Left lung (tissue), 10 donors: ENCODE results near the gene STK17B. TPM values are rescaled to one million over a fixed set of nuclear protein-coding genes. Genes with fewer than 3 reads are reported as not detected.

Experiments used
- ATAC-seq: fragments of 200-7000 bp; cut with Tn5 transposase; one replicate; pipeline ENCODE4 v1.9.1; 2020; ENCODE audit warnings: moderate library complexity
- DNase-seq, 4 donors: peaks; one replicate each; pipeline ENCODE4 v3.0.0-alpha.2; 2013 to 2020
- H3K27ac ChIP-seq, 2 donors: fragments of 200-600 bp; sonication (generic) in 1 of 2; one replicate each; pipeline versions ENCODE4 v1.5.0 to v1.8.0; 2020 to 2021
- H3K27me3 ChIP-seq, 2 donors: fragments of 200-600 bp; sonication (generic) in 1 of 2; one replicate each; pipeline versions ENCODE4 v1.5.0 to v1.8.0; 2020 to 2021
- H3K36me3 ChIP-seq, 2 donors: fragments of 200-600 bp; sonication (generic) in 1 of 2; one replicate each; pipeline versions ENCODE4 v1.5.0 to v1.8.0; 2020 to 2021
- H3K4me1 ChIP-seq, 2 donors: fragments of 200-600 bp; one replicate each; pipeline ENCODE4 v1.8.0; 2021
- H3K4me3 ChIP-seq, 2 donors: fragments of 200-600 bp; sonication (generic) in 1 of 2; one replicate each; pipeline versions ENCODE4 v1.5.0 to v1.8.0; 2020 to 2021; ENCODE audit warnings: mild to moderate bottlenecking in 1 of 2
- H3K9me3 ChIP-seq, 2 donors: fragments of 200-600 bp; sonication (generic) in 1 of 2; one replicate each; pipeline versions ENCODE4 v1.5.0 to v1.8.0; 2020 to 2021
- intact Hi-C, 2 donors: fragments of 100-400 bp; cut with DNase I; formaldehyde crosslinking; loops; one replicate each; pipeline versions ENCODE4 v1.11.2 to v1.14.2; 2022
- polyA plus RNA-seq, 6 donors: library from polyadenylated mRNA; unstranded; fragments of 120-200 nt; gene quantifications; one replicate each; pipeline ENCODE4 v1.2.1, GENCODE V29; 2013; ENCODE audit not compliant: insufficient read length in 6 of 6
- total RNA-seq, 2 donors: library from RNA; stranded (reverse); fragmentation: NEBNext Ultra II Directional; extraction: Animal tissue kit (Norgen Biotek cat#: 25700); gene quantifications; one replicate each; pipeline ENCODE4 v1.2.1, GENCODE V29; 2021
- TF ChIP-seq, protein P1 (sequence below), 2 donors: fragments of 200-600 bp; sonication (generic) in 1 of 2; IDR thresholded peaks; one replicate each; pipeline versions ENCODE4 v1.5.0 to v1.8.0; 2021; ENCODE audit warnings: antibody characterized with exemption in 2 of 2
- donor health status: DM: no; HTN: yes; CAD: no.
- donor health status: DM: no; HTN: no; CAD: no.

Gene STK17B
- total and polyA plus RNA-seq, 8 donors, result 12.1 to 59.2 (median 15.4) TPM

DNA sequence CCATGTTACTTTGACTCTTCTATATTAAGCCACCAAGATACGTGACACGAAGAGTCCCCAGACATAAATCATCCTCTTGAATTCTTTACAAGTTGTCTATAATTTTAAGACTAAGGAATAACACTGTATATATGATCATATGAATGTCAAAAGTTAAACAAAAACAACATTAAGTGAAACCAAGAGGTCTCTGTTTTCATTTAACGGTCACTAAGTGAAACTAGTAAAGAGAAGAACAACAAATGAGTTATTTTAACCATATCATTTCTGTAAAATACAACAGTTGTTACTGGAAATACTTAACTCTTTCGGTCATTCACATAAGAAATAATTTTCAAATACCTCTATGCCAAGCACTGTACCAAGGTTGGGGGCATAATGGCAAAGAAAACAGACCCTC is 45.7 kb upstream of the STK17B start:
- TF ChIP-seq, protein P1, sequence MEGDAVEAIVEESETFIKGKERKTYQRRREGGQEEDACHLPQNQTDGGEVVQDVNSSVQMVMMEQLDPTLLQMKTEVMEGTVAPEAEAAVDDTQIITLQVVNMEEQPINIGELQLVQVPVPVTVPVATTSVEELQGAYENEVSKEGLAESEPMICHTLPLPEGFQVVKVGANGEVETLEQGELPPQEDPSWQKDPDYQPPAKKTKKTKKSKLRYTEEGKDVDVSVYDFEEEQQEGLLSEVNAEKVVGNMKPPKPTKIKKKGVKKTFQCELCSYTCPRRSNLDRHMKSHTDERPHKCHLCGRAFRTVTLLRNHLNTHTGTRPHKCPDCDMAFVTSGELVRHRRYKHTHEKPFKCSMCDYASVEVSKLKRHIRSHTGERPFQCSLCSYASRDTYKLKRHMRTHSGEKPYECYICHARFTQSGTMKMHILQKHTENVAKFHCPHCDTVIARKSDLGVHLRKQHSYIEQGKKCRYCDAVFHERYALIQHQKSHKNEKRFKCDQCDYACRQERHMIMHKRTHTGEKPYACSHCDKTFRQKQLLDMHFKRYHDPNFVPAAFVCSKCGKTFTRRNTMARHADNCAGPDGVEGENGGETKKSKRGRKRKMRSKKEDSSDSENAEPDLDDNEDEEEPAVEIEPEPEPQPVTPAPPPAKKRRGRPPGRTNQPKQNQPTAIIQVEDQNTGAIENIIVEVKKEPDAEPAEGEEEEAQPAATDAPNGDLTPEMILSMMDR (IDR thresholded peaks at IDR 0.05), result no peak
- DNase-seq, result no peak
- Histone ChIP-seq H3K9me3 (no peaks in the 10 kb centered on the region), H3K4me3 (no peak overlapping the region), H3K36me3 (peaks cover 0 to 10% of the 10 kb centered on the region in 2 donors), H3K27ac (no peak overlapping the region), H3K4me1 (peaks cover 0 to 7% of the 10 kb centered on the region in 2 donors), H3K27me3 (no peaks in the 10 kb centered on the region)
- no peak for ATAC-seq
- intact Hi-C loops, result no loop called here

DNA sequence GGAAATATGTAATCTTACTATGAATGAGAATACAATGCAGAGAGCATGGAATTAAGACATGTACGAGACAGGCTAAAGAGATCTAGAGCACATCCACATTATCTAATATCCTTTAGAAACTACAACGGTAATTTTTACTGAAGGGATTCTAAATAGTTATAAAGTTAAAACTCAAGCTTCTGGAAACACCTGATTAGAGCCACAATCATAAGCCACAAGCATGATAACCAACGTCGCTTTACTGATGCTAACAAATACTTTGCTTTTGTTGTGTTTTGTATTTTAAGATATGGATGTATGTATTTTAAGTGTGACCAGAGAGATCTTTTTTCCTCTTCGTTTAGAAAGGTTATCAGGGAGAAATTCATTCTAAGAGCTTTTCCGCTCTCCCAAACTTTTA is 44.0 kb upstream of the STK17B start:
- peaks cover 0 to 10% of the 10 kb centered on the region in 2 donors for H3K36me3 ChIP-seq
- peaks cover 0 to 20% of the 10 kb centered on the region in 2 donors for H3K4me1 ChIP-seq
- TF ChIP-seq, protein P1 (IDR thresholded peaks at IDR 0.05), result no peak
- ATAC-seq (no peak), DNase-seq (no peak)
- H3K4me3 ChIP-seq, result no peak overlapping the region
- H3K27ac ChIP-seq, result no peak overlapping the region
- intact Hi-C loops, result no loop called here
- no peaks in the 10 kb centered on the region for H3K27me3 ChIP-seq
- no peaks in the 10 kb centered on the region for H3K9me3 ChIP-seq

DNA sequence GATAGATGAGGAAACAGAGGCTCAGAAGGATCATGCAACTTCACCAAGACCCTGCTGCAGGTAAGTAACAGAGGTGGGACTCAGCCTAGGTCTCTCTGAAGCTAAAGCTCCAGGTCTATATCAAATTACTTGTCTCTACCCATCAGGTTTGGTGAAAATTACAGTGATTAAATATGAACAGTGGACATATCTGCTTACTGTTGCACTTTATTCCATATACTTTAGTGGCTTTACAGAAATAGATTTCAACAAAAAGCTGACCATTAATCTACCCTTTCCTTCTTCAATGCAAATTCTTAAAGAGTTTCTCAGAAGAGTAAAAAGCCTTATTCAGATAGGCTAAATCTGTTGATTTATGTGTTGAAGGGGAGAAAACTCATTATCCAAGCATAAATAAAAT is 42.8 kb upstream of the STK17B start:
- intact Hi-C loops, result no loop called here
- H3K9me3 ChIP-seq, result no peaks in the 10 kb centered on the region
- TF ChIP-seq, protein P1 (IDR thresholded peaks at IDR 0.05), result no peak
- DNase-seq (no peak), ATAC-seq (no peak)
- H3K27ac ChIP-seq, result peak overlapping the region in 1 of 2 donors; percentile 75
- H3K4me3 ChIP-seq, result no peak overlapping the region
- peaks cover 0 to 10% of the 10 kb centered on the region in 2 donors for H3K36me3 ChIP-seq
- H3K4me1 ChIP-seq, result peaks cover 3 to 20% of the 10 kb centered on the region in 2 donors
- no peaks in the 10 kb centered on the region for H3K27me3 ChIP-seq

DNA sequence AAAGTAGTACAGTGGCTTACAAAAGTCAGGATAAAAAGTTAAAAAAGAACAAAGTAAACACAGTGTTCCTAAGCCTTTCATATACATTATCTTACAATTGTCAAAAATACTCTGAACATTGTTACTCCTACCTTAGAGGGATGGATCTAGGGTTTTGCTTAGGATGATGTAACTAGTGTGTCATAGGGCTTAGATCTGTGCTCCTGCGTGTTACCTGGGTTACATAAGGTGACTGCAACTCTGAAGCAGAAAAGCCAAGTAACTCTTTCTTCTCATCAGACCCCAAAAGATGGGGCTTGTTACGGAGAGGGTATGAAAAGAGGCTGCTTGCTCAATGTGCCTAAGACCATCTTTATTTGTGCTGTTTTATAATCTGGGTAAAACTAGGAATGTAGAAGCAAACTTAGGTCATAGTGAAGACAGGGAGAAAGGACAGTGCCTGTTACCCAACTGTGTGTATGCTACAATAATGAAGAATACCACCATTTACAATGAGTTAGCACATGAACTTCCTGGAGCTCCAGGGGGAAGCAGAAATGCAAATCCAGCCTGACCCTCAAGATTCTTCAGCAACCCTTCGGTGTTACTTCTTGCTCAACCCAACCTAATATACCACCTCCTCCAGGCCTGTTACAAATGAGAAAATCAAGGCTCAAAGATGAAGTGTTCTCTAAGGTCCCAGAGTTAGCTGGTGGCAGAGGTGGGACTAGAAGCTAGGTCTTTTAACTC is 42.0 kb upstream of the STK17B start:
- intact Hi-C loops, result no loop called here
- Histone ChIP-seq H3K4me3 (no peak overlapping the region), H3K27me3 (no peaks in the 10 kb centered on the region), H3K36me3 (peaks cover 0 to 10% of the 10 kb centered on the region in 2 donors), H3K27ac (peak overlapping the region in 1 of 2 donors; percentile 75), H3K4me1 (peaks cover 10 to 27% of the 10 kb centered on the region in 2 donors), H3K9me3 (no peaks in the 10 kb centered on the region)
- ATAC-seq, result no peak
- TF ChIP-seq, protein P1 (IDR thresholded peaks at IDR 0.05), result no peak
- DNase-seq, result no peak

DNA sequence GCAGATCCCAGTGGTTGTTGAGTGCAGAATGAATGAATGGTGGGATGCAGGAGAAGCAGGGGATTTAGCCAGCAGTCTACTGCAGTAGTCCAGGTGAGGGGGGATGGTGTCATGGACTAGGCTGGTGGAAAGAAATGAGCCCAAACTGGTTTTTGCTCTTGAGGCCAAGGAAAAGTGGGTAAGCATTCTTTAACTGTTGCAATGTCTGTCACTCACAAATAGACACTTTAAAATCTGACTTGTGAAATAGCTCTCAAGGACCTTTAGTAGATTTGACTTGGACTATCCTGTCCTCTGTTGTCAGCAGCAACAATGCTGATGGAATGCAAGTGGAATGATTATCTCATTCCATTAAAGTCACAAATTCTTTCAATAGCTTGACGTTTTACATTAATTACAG is 37.5 kb upstream of the STK17B start:
- peaks cover 0 to 4% of the 10 kb centered on the region in 2 donors for H3K36me3 ChIP-seq
- H3K27me3 ChIP-seq, result no peaks in the 10 kb centered on the region
- H3K4me1 ChIP-seq, result peaks cover 10 to 30% of the 10 kb centered on the region in 2 donors
- intact Hi-C loops, result no loop called here
- TF ChIP-seq, protein P1 (IDR thresholded peaks at IDR 0.05), result no peak
- H3K9me3 ChIP-seq, result no peaks in the 10 kb centered on the region
- peak overlapping the region; percentile 24 to 65 for H3K27ac ChIP-seq
- peak; percentile 84 for ATAC-seq
- DNase-seq, result peak in 1 of 4 donors; percentile 58
- no peak overlapping the region for H3K4me3 ChIP-seq
